Measurements from ENCODE around the gene LSM2. TPM values are rescaled to one million over a fixed set of nuclear protein-coding genes. Genes with fewer than 3 reads are reported as not detected.
A peak's percentile ranks its signal among the peaks of the same experiment; 100 is the strongest.

Gene LSM2
- total and polyA plus RNA-seq, 9 of the 15 experiments (the other 6 are each of a cell fraction or from before 2014, with no cell fraction given), result 154 to 407 (median 223) TPM

GRCh38 chr6:31776989-31777666 is 29.6 kb downstream of the LSM2 start, which contains the start of gene VWA7 (continued):
- TF ChIP-seq THRB (CRISPR knock-in tag; conservative IDR thresholded peaks at IDR 0.05) (peak; percentile 63; the same call in 1 of the 2 replicates), MITF (IDR thresholded peaks at IDR 0.05) (peak; percentile 94), UBTF (IDR thresholded peaks at IDR 0.05; ENCODE audit: borderline replicate concordance in 1 of 2, low read depth in 2 of 2, low read length in 2 of 2) (peak in 1 of 2 experiments; percentile 98; a peak in 2 of 4 replicates), KAT8 (IDR thresholded peaks at IDR 0.05; ENCODE audit: low read depth) (no peak), PHF21A (IDR thresholded peaks at IDR 0.05; ENCODE audit: borderline replicate concordance, low read depth) (peak; percentile 89), POLR2H (tag; IDR thresholded peaks at IDR 0.05; ENCODE audit: low read depth) (no peak), ZNF217 (CRISPR knock-in tag; IDR thresholded peaks at IDR 0.05) (no peak), TFAM (CRISPR knock-in tag; conservative IDR thresholded peaks at IDR 0.05) (no peak), ZNF224 (CRISPR knock-in tag; IDR thresholded peaks at IDR 0.05) (no peak), ETV1 (tag; conservative IDR thresholded peaks at IDR 0.05; ENCODE audit: low read depth) (peak; percentile 83), PBX2 (CRISPR knock-in tag; IDR thresholded peaks at IDR 0.05; ENCODE audit: low read depth) (no peak), PBX2 (tag; conservative IDR thresholded peaks at IDR 0.05; ENCODE audit: low read depth) (peak; percentile 53; the same call in 1 of the 2 replicates), ETS2 (tag; IDR thresholded peaks at IDR 0.05; ENCODE audit: borderline replicate concordance, poor library complexity, severe bottlenecking) (no peak), CBFB (CRISPR knock-in tag; IDR thresholded peaks at IDR 0.05) (peak; percentile 90), ZSCAN29 (IDR thresholded peaks at IDR 0.05) (peak; percentile 29), CHD4 (IDR thresholded peaks at IDR 0.05; ENCODE audit: insufficient read depth, insufficient replicate concordance, low read depth, low read length, poor library complexity, severe bottlenecking) (peak; percentile 95)
